GM21447 (cell line): ENCODE data around the gene BCL11B.

Source experiments
- ATAC-seq: cut with Tn5 transposase; IDR thresholded peaks from one replicate; pipeline ENCODE4 v1.9.1; 2021; ENCODE audit not compliant: unreplicated experiment

BCL11B gene

GRCh38 chr14:99268810-99269707, 2.9 kb downstream of the BCL11B start:
- no peak for ATAC-seq

GRCh38 chr14:99267837-99268781, 3.9 kb downstream of the BCL11B start:
- ATAC-seq = no peak

- ATAC-seq = no peak
Observed at GRCh38 chr14:99267381-99267780, 4.6 kb downstream of the BCL11B start.

GRCh38 chr14:99266181-99267178, 5.5 kb downstream of the BCL11B start:
- ATAC-seq = no peak

- ATAC-seq = no peak
Observed at GRCh38 chr14:99265571-99265970, 6.4 kb downstream of the BCL11B start.

GRCh38 chr14:99264691-99265450, 7.1 kb downstream of the BCL11B start:
- no peak for ATAC-seq

- ATAC-seq = no peak
Observed at GRCh38 chr14:99263564-99264330, 8.2 kb downstream of the BCL11B start.

- ATAC-seq = no peak
Observed at GRCh38 chr14:99262977-99263448, 9.0 kb downstream of the BCL11B start.

- ATAC-seq = no peak
Observed at GRCh38 chr14:99261912-99262787, 9.8 kb downstream of the BCL11B start.

GRCh38 chr14:99260587-99261551, 11.1 kb downstream of the BCL11B start:
- ATAC-seq = no peak

- no peak for ATAC-seq
Observed at GRCh38 chr14:99260116-99260515, 11.9 kb downstream of the BCL11B start.

- no peak for ATAC-seq
Observed at GRCh38 chr14:99258876-99259726, 12.9 kb downstream of the BCL11B start.

- no peak for ATAC-seq
Observed at GRCh38 chr14:99258341-99258861, 13.6 kb downstream of the BCL11B start.

GRCh38 chr14:99257673-99258221, 14.2 kb downstream of the BCL11B start:
- ATAC-seq = no peak

GRCh38 chr14:99257122-99257672, 14.8 kb downstream of the BCL11B start:
- no peak for ATAC-seq
